ENCODE data around the gene JMJD4. TPM values are rescaled to one million over a fixed set of nuclear protein-coding genes. Genes with fewer than 3 reads are reported as not detected.

Gene JMJD4
- total RNA-seq, 1 donor from 2014 or later = 17.8 TPM

GRCh38 chr1:227732586-227733308 lies 2.4 kb downstream of the JMJD4 start:
- Mint-ChIP-seq H3K27me3 (ENCODE audit: low read depth) (peaks cover 2% of the 10 kb centered on the region), H3K4me3 (ENCODE audit: unreplicated experiment) (no peak overlapping the region), H3K27ac (ENCODE audit: unreplicated experiment) (no peak overlapping the region), H3K36me3 (ENCODE audit: low read depth) (peaks cover 5% of the 10 kb centered on the region), H3K4me1 (ENCODE audit: low read depth) (peaks cover 42% of the 10 kb centered on the region), H3K9me3 (ENCODE audit: low read depth) (no peaks in the 10 kb centered on the region)
- no peak for TF ChIP-seq CTCF (IDR thresholded peaks at IDR 0.05)
- no peak for DNase-seq (ENCODE audit: low spot score)

DNA sequence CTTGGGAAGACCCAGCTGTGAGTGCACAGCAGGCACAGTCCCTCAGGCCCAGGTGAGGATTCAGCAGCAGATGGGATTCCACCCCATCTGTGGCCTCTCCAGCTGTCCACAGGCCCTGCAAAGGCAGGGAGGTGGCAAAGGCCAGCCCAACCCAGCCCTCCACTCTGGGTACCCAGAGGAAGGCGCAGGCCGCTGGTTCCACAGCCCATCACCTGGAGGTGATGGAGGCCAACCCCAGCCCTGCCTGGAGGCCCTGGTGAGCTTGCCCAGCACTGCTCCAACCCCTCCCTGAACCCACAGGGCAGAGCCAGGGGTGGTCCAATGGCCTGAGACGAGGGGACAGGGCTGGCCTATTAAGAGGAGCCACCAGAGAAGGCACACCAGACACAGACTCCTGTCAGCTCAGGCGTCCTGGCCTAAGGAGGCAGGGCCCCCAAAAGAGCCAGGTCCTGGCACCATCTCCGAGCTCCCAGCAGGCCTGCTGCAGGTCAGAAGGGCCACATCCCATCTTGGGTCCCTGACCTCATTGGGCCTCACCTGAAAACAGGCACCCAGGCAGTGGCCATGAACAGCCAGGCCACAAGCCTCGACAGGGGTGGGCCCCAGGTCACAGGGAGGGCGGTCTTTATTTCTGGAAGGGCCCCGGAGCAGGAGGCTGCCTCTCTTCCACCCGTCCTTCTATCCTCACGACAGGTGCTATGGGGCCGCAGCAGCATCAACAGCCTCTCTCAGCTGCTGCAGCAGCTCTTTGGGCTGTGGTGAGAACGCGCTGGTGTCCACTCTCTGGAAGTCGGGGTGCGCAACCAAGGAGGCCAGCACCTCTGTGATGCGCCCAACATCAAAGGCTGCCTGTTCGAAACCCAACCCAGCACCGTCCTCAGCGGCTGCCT lies 3.2 kb downstream of the JMJD4 start:
- Mint-ChIP-seq H3K4me1 (ENCODE audit: low read depth) (peaks cover 41% of the 10 kb centered on the region), H3K36me3 (ENCODE audit: low read depth) (peaks cover 5% of the 10 kb centered on the region), H3K9me3 (ENCODE audit: low read depth) (no peaks in the 10 kb centered on the region), H3K27ac (ENCODE audit: unreplicated experiment) (no peak overlapping the region), H3K27me3 (ENCODE audit: low read depth) (peaks cover 2% of the 10 kb centered on the region), H3K4me3 (ENCODE audit: unreplicated experiment) (no peak overlapping the region)
- DNase-seq (ENCODE audit: low spot score) = no peak
- TF ChIP-seq CTCF (IDR thresholded peaks at IDR 0.05) = no peak

- Mint-ChIP-seq H3K27me3 (ENCODE audit: low read depth) (peaks cover 2% of the 10 kb centered on the region), H3K9me3 (ENCODE audit: low read depth) (no peaks in the 10 kb centered on the region), H3K36me3 (ENCODE audit: low read depth) (peaks cover 5% of the 10 kb centered on the region), H3K4me1 (ENCODE audit: low read depth) (peaks cover 37% of the 10 kb centered on the region), H3K27ac (ENCODE audit: unreplicated experiment) (no peak overlapping the region), H3K4me3 (ENCODE audit: unreplicated experiment) (no peak overlapping the region)
- TF ChIP-seq CTCF (IDR thresholded peaks at IDR 0.05) = no peak
- no peak for DNase-seq (ENCODE audit: low spot score)
Measured at GRCh38 chr1:227731241-227731677, 3.8 kb downstream of the JMJD4 start.

DNA sequence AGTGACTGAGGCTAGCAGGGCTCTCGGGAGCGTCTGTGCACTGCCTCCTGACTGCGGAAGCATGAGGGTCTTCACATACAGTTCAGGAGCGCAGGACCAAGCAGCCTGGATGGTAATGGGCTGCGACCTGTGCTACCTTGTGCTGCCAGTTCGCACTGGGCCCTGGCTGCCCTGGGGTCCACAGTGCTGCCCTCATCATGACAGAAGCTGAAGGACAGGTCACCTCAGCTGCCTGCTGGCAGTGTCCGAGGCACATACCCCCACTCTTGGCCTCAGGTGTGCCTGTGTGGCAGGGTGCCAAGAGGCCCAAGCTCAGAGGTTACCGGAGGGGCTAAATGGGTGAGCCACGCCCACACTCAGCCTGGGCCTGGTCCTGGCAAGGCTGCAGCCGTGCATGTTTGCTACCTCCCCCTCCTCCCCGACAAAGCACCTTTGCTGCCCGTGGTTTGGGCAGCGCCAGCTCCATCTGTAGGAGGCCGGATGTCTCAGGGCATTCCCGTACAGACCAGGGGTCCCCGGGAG lies 4.4 kb downstream of the JMJD4 start:
- Mint-ChIP-seq H3K4me1 (ENCODE audit: low read depth) (peaks cover 31% of the 10 kb centered on the region), H3K36me3 (ENCODE audit: low read depth) (peaks cover 5% of the 10 kb centered on the region), H3K27me3 (ENCODE audit: low read depth) (peaks cover 2% of the 10 kb centered on the region), H3K27ac (ENCODE audit: unreplicated experiment) (no peak overlapping the region), H3K4me3 (ENCODE audit: unreplicated experiment) (no peak overlapping the region), H3K9me3 (ENCODE audit: low read depth) (no peaks in the 10 kb centered on the region)
- peak; percentile 48 for TF ChIP-seq CTCF (IDR thresholded peaks at IDR 0.05)
- no peak for DNase-seq (ENCODE audit: low spot score)
